H1 (cell line): ENCODE measurements around the gene PTPN13. TPM values are rescaled to one million over a fixed set of nuclear protein-coding genes. Genes with fewer than 3 reads are reported as not detected.

Experiments used
- CTCF ChIA-PET: fragments of 300-600 bp; sonication (Branson Sonifier 250); formaldehyde crosslinking; loops from one replicate; lab custom pipeline; 2021; ENCODE audit not compliant: partially characterized antibody; lab: Charles Lee
- POLR2A ChIA-PET: fragments of 300-600 bp; sonication (Branson Sonifier 250); formaldehyde crosslinking; loops from one replicate; lab custom pipeline; 2021; ENCODE audit warnings: inconsistent platforms; ENCODE audit not compliant: partially characterized antibody; lab: Charles Lee
- DNase-seq, 2 experiments: peaks; one replicate each; pipeline versions ENCODE4 v3.0.0 to v3.0.0-alpha.2; 2010 to 2022; ENCODE audit warnings: low spot score in 2 of 2, low read depth in 1 of 2, mixed read lengths in 1 of 2
- FAIRE-seq: peaks from 2 replicates; lab custom pipeline; 2011; peaks lifted over from hg19 to GRCh38; lab: Jason Lieb, UNC
- H2AFZ ChIP-seq: 2 replicates; pipeline ENCODE4 v1.8.1; 2012; ENCODE audit warnings: low read length, inconsistent platforms
- H2AK5ac ChIP-seq: 2 replicates; pipeline ENCODE4 v1.6.1; 2013; ENCODE audit warnings: low read depth, low read length
- H2BK120ac ChIP-seq: replicated peaks from 2 replicates; pipeline ENCODE3; 2013; ENCODE audit warnings: low read depth, low read length, inconsistent platforms
- H2BK12ac ChIP-seq: 2 replicates; pipeline ENCODE4 v1.6.1; 2013; ENCODE audit warnings: low read depth, low read length
- H2BK15ac ChIP-seq: 2 replicates; pipeline ENCODE4 v1.6.1; 2013; ENCODE audit warnings: low read length
- H2BK20ac ChIP-seq: 2 replicates; pipeline ENCODE4 v1.6.1; 2013; ENCODE audit warnings: low read length
- H2BK5ac ChIP-seq: 2 replicates; pipeline ENCODE4 v1.6.1; 2013; ENCODE audit warnings: low read depth, low read length
- H3K14ac ChIP-seq: 2 replicates; pipeline ENCODE4 v1.6.1; 2013; ENCODE audit warnings: inconsistent platforms; ENCODE audit not compliant: insufficient read length
- H3K18ac ChIP-seq: 2 replicates; pipeline ENCODE4 v1.6.1; 2013; ENCODE audit warnings: low read length; ENCODE audit errors: extremely low read depth
- H3K23ac ChIP-seq: 2 replicates; pipeline ENCODE4 v1.6.1; 2013; ENCODE audit warnings: inconsistent platforms; ENCODE audit not compliant: insufficient read length
- H3K23me2 ChIP-seq: 2 replicates; pipeline ENCODE4 v1.6.1; 2013; ENCODE audit warnings: low read depth, low read length
- H3K27ac ChIP-seq: 2 replicates; pipeline ENCODE4 v1.6.1; 2011; ENCODE audit warnings: low read depth, low read length, inconsistent platforms
- H3K27me3 ChIP-seq, 4 experiments: replicated peaks in 1 of 4; 1 replicate in 1 of 4; 2 replicates in 3 of 4; pipeline versions ENCODE4 v1.6.1 to v1.8.1; 2011 to 2013; ENCODE audit warnings: low read length in 3 of 4, mild to moderate bottlenecking in 3 of 4, inconsistent platforms in 2 of 4, mixed read lengths in 2 of 4, moderate library complexity in 1 of 4; ENCODE audit not compliant: control insufficient read depth in 3 of 4, insufficient read depth in 3 of 4; ENCODE audit errors: extremely low read depth in 1 of 4
- H3K36me3 ChIP-seq, 4 experiments: 2 replicates each; pipeline versions ENCODE4 v1.6.1 to v1.8.1; 2011 to 2013; ENCODE audit warnings: mild to moderate bottlenecking in 4 of 4, low read length in 3 of 4, moderate library complexity in 2 of 4, control low read depth in 1 of 4, inconsistent platforms in 1 of 4; ENCODE audit not compliant: insufficient read depth in 4 of 4, control insufficient read depth in 2 of 4
- H3K4ac ChIP-seq: replicated peaks from 2 replicates; pipeline ENCODE3; 2013; ENCODE audit warnings: low read length, low read depth, mixed read lengths, inconsistent platforms; ENCODE audit not compliant: insufficient read length
- H3K4me1 ChIP-seq, 4 experiments: replicated peaks in 1 of 4; 1 replicate in 1 of 4; 2 replicates in 3 of 4; pipeline versions ENCODE4 v1.6.1 to v1.8.1; 2011 to 2013; ENCODE audit warnings: low read length in 3 of 4, inconsistent platforms in 2 of 4, mixed read lengths in 1 of 4; ENCODE audit not compliant: insufficient read depth in 4 of 4, control insufficient read depth in 3 of 4
- H3K4me2 ChIP-seq, 2 experiments: 2 replicates each; pipeline versions ENCODE4 v1.6.1 to v1.8.1; 2011 to 2013; ENCODE audit warnings: low read depth in 2 of 2, low read length in 2 of 2, control low read depth in 1 of 2, inconsistent platforms in 1 of 2, mild to moderate bottlenecking in 1 of 2; ENCODE audit not compliant: insufficient read depth in 1 of 2
- H3K4me3 ChIP-seq, 4 experiments: fragments of 200-600, 300-600 bp in 1 of 4; sonication (generic), shearing (Covaris generic), sonication (Bioruptor Twin) in 1 of 4; 2 replicates each; pipeline versions ENCODE4 v1.5.1 to v1.8.1; 2011 to 2016; ENCODE audit warnings: low read length in 4 of 4, low read depth in 3 of 4, control low read depth in 2 of 4, inconsistent platforms in 2 of 4, mild to moderate bottlenecking in 2 of 4, mixed read lengths in 1 of 4, moderate library complexity in 1 of 4; ENCODE audit not compliant: insufficient read depth in 2 of 4; ENCODE audit errors: extremely low read depth in 1 of 4
- H3K56ac ChIP-seq: replicated peaks from 2 replicates; pipeline ENCODE3; 2013; ENCODE audit warnings: low read depth, mild to moderate bottlenecking, mixed read lengths, low read length, inconsistent platforms; ENCODE audit not compliant: insufficient read length
- H3K79me1 ChIP-seq: 2 replicates; pipeline ENCODE4 v1.6.1; 2013; ENCODE audit warnings: low read depth, low read length, control low read depth
- H3K79me2 ChIP-seq, 2 experiments: 2 replicates each; pipeline versions ENCODE4 v1.6.1 to v1.8.1; 2012 to 2013; ENCODE audit warnings: low read length in 2 of 2, mild to moderate bottlenecking in 2 of 2, inconsistent platforms in 1 of 2; ENCODE audit not compliant: insufficient read depth in 2 of 2, control insufficient read depth in 1 of 2
- H3K9ac ChIP-seq, 4 experiments: replicated peaks in 1 of 4; 1 replicate in 1 of 4; 2 replicates in 3 of 4; pipeline versions ENCODE4 v1.6.1 to v1.8.1; 2011 to 2013; ENCODE audit warnings: low read depth in 3 of 4, low read length in 3 of 4, control low read depth in 2 of 4, mild to moderate bottlenecking in 2 of 4, moderate library complexity in 2 of 4, inconsistent platforms in 1 of 4; ENCODE audit errors: extremely low read depth in 1 of 4
- H3K9me3 ChIP-seq, 2 experiments: 2 replicates each; pipeline versions ENCODE4 v1.6.1 to v1.8.1; 2012 to 2013; ENCODE audit warnings: mild to moderate bottlenecking in 2 of 2, moderate library complexity in 2 of 2, control low read depth in 1 of 2, inconsistent platforms in 1 of 2, low read depth in 1 of 2, low read length in 1 of 2, mixed read lengths in 1 of 2; ENCODE audit not compliant: insufficient read depth in 2 of 2
- H4K20me1 ChIP-seq, 2 experiments: replicated peaks in 1 of 2; 2 replicates each; pipeline versions ENCODE3 to v1.8.1; 2011 to 2013; ENCODE audit warnings: inconsistent platforms in 2 of 2, low read length in 2 of 2, mild to moderate bottlenecking in 1 of 2; ENCODE audit not compliant: insufficient read depth in 2 of 2, control insufficient read depth in 1 of 2
- H4K5ac ChIP-seq: 2 replicates; pipeline ENCODE4 v1.6.1; 2013; ENCODE audit warnings: low read length, low read depth, mixed read lengths, inconsistent platforms; ENCODE audit not compliant: insufficient read length
- H4K8ac ChIP-seq: 2 replicates; pipeline ENCODE4 v1.8.0; 2013; ENCODE audit warnings: mild to moderate bottlenecking, moderate library complexity, low read length, inconsistent platforms; ENCODE audit not compliant: insufficient read depth; ENCODE audit errors: extremely low read depth
- H4K91ac ChIP-seq: replicated peaks from 2 replicates; pipeline ENCODE3; 2013; ENCODE audit warnings: low read length, mixed read lengths, inconsistent platforms; ENCODE audit not compliant: insufficient read length
- EP300 ChIP-seq, 2 experiments: IDR thresholded peaks; 1 replicate in 1 of 2; 2 replicates in 1 of 2; pipeline ENCODE4 v1.6.1; 2011 to 2012; ENCODE audit warnings: low read depth in 2 of 2, low read length in 2 of 2, mild to moderate bottlenecking in 2 of 2, borderline replicate concordance in 1 of 2, inconsistent platforms in 1 of 2, moderate library complexity in 1 of 2
- HDAC2 ChIP-seq, 2 experiments: fragments of 300-600 bp in 1 of 2; sonication (generic) in 1 of 2; IDR thresholded peaks; 2 replicates each; pipeline ENCODE4 v1.6.1; 2011 to 2012; ENCODE audit warnings: low read depth in 2 of 2, low read length in 2 of 2, mild to moderate bottlenecking in 2 of 2, moderate library complexity in 2 of 2, borderline replicate concordance in 1 of 2, inconsistent platforms in 1 of 2
- KDM5A ChIP-seq: fragments of 200-600 bp; IDR thresholded peaks from 2 replicates; pipeline ENCODE4 v1.7.1; 2012; ENCODE audit warnings: mild to moderate bottlenecking, low read length, inconsistent platforms, mixed read lengths
- POU5F1 ChIP-seq: IDR thresholded peaks from 2 replicates; pipeline ENCODE4 v1.6.1; 2011; ENCODE audit warnings: low read depth, mild to moderate bottlenecking, low read length, moderate library complexity
- TAF7 ChIP-seq: optimal IDR thresholded peaks from 2 replicates; pipeline ENCODE3; 2011; ENCODE audit warnings: low read depth, mild to moderate bottlenecking, inconsistent platforms, low read length, moderate library complexity, borderline replicate concordance
- WGBS, 2 experiments: shearing (Covaris generic) in 1 of 2; methylation state at CpG; one replicate each; pipeline versions ENCODE4 v1.1.6 to v1.1.7; 2013 to 2015; ENCODE audit warnings: low lambda C conversion rate in 2 of 2, mixed read lengths in 2 of 2, inconsistent platforms in 1 of 2, low coverage in 1 of 2, missing lambda C conversion rate in 1 of 2; ENCODE audit not compliant: insufficient replicate concordance in 2 of 2, insufficient coverage in 1 of 2, insufficient read length in 1 of 2; ENCODE audit errors: extremely low coverage in 1 of 2, missing lambda C conversion rate in 1 of 2; 5-methylcytosine and 5-hydroxymethylcytosine counted together
- polyA plus RNA-seq, 7 experiments: library from polyadenylated mRNA; depleted of rRNA in 3 of 7; stranded (reverse) in 5 of 7; unstranded in 2 of 7; fragments of >200 nt in 5 of 7; fragments of 200-250 nt in 2 of 7; gene quantifications; 1 replicate in 5 of 7; 2 replicates in 1 of 7; 4 replicates in 1 of 7; pipeline versions ENCODE4 v1.2.1 to v1.2.3, GENCODE V29; 2011 to 2013; ENCODE audit warnings: missing spikeins in 2 of 7, mixed read lengths in 2 of 7
- total RNA-seq: library from RNA; stranded (reverse); fragmentation: NEBNext Ultra II Directional; extraction: Animal tissue kit (Norgen Biotek cat#: 25700); gene quantifications from 2 replicates; pipeline ENCODE4 v1.2.1, GENCODE V29; 2021
- TF ChIP-seq, protein P1 (sequence below): IDR thresholded peaks from 2 replicates; pipeline ENCODE4 v1.6.1; 2011; ENCODE audit warnings: low read length, improper control_type of control experiment

The PTPN13 gene
- total and polyA plus RNA-seq, 2 of the 8 experiments (the other 6 are each of a cell fraction or from before 2014, with no cell fraction given): 12.7 to 57.9 TPM

GRCh38 chr4:86547140-86547539, 47.0 kb upstream of the PTPN13 start:
- H3K4ac ChIP-seq: no peak overlapping the region
- FAIRE-seq: no peak
- H3K27me3 ChIP-seq: no peaks in the 10 kb centered on the region
- no peaks in the 10 kb centered on the region for H4K20me1 ChIP-seq
- no peaks in the 10 kb centered on the region for H3K4me1 ChIP-seq
- H3K36me3 ChIP-seq: no peaks in the 10 kb centered on the region
- H3K23me2 ChIP-seq: no peaks in the 10 kb centered on the region
- 88% methylated on average over 13 of the region's 22 CpGs; no CpG with 5 or more reads in 1 of the 2 experiments for WGBS, 2 experiments
- no peak overlapping the region for H2BK15ac ChIP-seq
- POLR2A ChIA-PET: interaction anchor here (1.5 kb wide), 1 partner anchor 17 kb away, joined by 3 read pairs; no protein-coding TSS in a partner anchor
- CTCF ChIA-PET: interaction anchor here (0.8 kb wide), 1 partner anchor 47 kb away, joined by 3 read pairs; no protein-coding TSS in a partner anchor
- H2AFZ ChIP-seq: no peak overlapping the region
- H3K14ac ChIP-seq: no peak overlapping the region
- no peaks in the 10 kb centered on the region for H3K79me1 ChIP-seq
- no peak overlapping the region for H3K27ac ChIP-seq
- H3K4me2 ChIP-seq: no peak overlapping the region
- H3K56ac ChIP-seq: no peak overlapping the region
- H2BK12ac ChIP-seq: no peak overlapping the region
- H3K4me3 ChIP-seq: no peak overlapping the region
- H3K9ac ChIP-seq: no peak overlapping the region
- no peak overlapping the region for H2BK20ac ChIP-seq
- no peak overlapping the region for H3K23ac ChIP-seq
- H4K8ac ChIP-seq: no peak overlapping the region
- no peak overlapping the region for H2AK5ac ChIP-seq
- no peak overlapping the region for H3K18ac ChIP-seq
- peaks cover 0 to 8% of the 10 kb centered on the region in 2 experiments; a peak in 1 of 4 replicates for H3K9me3 ChIP-seq
- no peak overlapping the region for H2BK5ac ChIP-seq
- no peaks in the 10 kb centered on the region for H3K79me2 ChIP-seq
- H4K5ac ChIP-seq: no peak overlapping the region
- H2BK120ac ChIP-seq: no peak overlapping the region
- DNase-seq: no peak
- H4K91ac ChIP-seq: no peak overlapping the region
- TF ChIP-seq EP300 (IDR thresholded peaks at IDR 0.05; ENCODE audit: borderline replicate concordance in 1 of 2, low read depth in 2 of 2, low read length in 2 of 2) (no peak), HDAC2 (IDR thresholded peaks at IDR 0.05; ENCODE audit: borderline replicate concordance in 1 of 2, low read depth in 2 of 2, low read length in 2 of 2) (no peak), POU5F1 (no peak), KDM5A (no peak), TAF7 (no peak)
- TF ChIP-seq, protein P1, sequence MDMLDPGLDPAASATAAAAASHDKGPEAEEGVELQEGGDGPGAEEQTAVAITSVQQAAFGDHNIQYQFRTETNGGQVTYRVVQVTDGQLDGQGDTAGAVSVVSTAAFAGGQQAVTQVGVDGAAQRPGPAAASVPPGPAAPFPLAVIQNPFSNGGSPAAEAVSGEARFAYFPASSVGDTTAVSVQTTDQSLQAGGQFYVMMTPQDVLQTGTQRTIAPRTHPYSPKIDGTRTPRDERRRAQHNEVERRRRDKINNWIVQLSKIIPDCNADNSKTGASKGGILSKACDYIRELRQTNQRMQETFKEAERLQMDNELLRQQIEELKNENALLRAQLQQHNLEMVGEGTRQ: no peak
